Endometrium (tissue), 2 donors: Measurements from ENCODE around the gene GRID2.
"Not testable (repeated sequence)": the region's sequence is repeated elsewhere in the genome, so short reads cannot be mapped to it uniquely, and the experiment has no call there.

ENCODE experiments used
- FAIRE-seq: peaks from 2 replicates; lab custom pipeline; 2012; peaks lifted over from hg19 to GRCh38; lab: Jason Lieb, UNC
- donor health status: control.
- donor health status: control.

The GRID2 gene

GRCh38 chr4:92442131-92442530 lies 138.4 kb downstream of the GRID2 start:
- not testable (repeated sequence) for FAIRE-seq

DNA sequence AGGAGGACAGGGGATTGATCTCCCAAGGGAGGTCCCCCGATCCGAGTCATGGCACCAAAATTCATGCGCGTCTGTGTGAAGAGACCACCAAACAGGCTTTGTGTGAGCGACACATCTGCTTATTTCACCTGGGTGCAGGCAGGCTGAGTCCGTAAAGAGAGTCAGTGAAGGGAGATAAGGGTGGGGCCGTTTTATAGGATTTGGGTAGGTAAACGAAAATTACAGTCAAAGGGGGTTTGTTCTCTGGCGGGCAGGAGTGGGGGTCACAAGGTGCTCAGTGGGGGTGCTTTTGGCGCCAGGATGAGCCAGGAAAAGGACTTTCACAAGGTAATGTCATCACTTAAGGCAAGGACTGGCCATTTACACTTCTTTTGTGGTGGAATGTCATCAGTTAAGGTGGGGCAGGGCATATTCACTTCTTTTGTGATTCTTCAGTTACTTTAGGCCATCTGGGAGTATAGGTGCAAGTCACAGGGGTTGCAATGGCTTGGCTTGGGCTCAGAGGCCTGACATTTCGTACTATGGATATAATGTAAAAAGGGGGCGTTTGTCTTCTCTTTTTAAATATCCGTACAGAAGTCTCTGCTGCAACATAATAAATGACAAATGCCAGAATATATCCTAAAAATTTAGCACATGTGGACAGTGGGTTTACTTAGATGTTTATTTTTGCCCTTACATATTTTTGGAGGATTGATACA lies 140.5 kb downstream of the GRID2 start:
- not testable (repeated sequence) for FAIRE-seq

- FAIRE-seq = no peak
These were observed 141.4 kb downstream of the GRID2 start for GRCh38 chr4:92445127-92445526.

DNA sequence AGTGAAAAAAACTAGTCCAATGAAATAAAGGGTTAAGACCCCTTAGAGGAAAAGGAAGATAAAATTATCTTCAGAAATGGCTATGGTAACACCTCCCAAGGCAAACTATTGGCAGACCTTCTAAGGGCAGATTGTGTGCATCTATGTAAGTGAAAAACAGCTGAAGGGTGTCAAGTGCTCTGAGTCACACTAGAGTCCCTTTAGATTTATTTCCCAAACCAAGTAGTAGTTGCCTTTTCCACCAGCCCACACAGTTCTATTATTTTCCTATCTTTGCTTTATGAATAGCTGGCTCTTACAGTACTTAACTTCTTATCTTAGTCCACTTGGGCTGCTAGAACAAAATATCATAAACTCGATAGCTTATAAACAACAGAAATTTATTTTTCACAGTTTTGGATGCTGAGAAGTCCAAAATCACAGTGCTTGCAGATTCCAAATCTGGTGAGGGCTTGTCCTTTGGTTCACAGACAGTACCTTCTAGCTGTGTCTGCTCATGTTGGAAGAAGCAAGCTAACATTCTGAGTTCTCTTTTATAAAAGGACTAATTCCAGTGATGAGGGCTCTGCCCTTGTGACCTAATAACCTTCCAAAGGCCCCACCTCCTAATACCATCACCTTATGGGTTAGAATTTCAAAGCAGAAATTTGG lies 143.6 kb downstream of the GRID2 start:
- FAIRE-seq = no peak

GRCh38 chr4:92448176-92448575 lies 144.4 kb downstream of the GRID2 start:
- FAIRE-seq = not testable (repeated sequence)

- FAIRE-seq = peak; percentile 88
These were observed 146.9 kb downstream of the GRID2 start for GRCh38 chr4:92450694-92451093.

DNA sequence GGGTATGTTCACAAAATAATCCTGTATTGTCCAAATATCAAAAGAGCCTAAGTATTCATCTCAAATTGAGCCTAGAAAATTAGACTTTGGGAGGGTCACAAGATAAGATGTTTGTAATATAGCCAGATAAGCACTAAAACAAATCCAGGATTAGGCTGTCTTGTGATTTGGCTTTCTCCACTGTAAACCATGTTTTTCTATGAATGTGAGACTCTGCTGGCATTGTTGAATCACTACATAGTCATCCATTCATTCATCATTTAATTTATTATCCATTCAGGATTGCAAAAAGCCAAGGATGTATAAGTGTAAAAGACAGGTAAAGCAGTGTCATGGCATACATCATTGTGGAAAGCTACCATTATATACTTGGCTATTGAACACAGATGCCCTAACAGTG lies 148.0 kb downstream of the GRID2 start:
- no peak for FAIRE-seq

DNA sequence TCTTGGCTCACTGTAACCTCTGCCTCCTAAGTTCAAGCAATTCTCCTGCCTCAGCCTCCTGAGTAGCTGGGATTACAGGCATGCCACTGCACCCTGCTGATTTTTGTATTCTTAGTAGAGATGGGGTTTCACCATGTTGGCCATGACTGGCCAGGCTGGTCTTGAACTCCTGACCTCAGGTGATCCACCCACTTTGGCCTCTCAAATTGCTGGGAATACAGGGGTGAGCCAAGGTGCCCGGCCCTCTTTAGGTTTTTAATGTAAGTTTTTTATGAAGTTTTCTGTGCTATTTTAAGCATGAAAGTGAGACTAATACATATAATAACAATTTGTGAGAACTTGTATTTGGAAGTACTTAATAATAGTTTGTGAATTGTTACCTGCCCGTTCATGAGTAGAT lies 148.6 kb downstream of the GRID2 start:
- not testable (repeated sequence) for FAIRE-seq

- FAIRE-seq = no peak
These were observed 151.6 kb downstream of the GRID2 start for GRCh38 chr4:92455329-92455839.

GRCh38 chr4:92455951-92456350 lies 152.2 kb downstream of the GRID2 start:
- no peak for FAIRE-seq

GRCh38 chr4:92461732-92462131 lies 158.0 kb downstream of the GRID2 start:
- FAIRE-seq = no peak

- no peak for FAIRE-seq
These were observed 173.5 kb downstream of the GRID2 start for GRCh38 chr4:92477298-92477697.

- no peak for FAIRE-seq
These were observed 179.6 kb downstream of the GRID2 start for GRCh38 chr4:92483341-92483740.

DNA sequence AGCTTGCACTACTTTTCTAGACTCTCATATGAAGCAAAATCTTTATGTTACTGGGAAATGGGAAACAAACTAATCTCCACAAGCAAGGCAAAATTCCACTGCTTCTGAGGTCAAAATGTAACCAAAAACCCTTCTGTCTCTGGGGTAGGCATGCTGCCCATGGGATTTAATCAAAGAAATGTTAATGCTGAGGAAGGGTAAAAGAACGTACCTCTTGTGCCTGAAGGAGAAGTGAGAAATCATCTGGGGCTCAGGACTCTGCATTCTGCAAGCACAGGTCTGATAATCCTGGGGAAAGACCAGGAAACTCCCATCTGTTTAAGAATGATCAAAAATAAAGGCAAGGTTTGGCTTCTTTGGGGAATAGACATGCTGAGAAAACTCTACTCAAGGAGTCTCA lies 184.7 kb downstream of the GRID2 start:
- no peak for FAIRE-seq

GRCh38 chr4:92497141-92497540 lies 193.4 kb downstream of the GRID2 start:
- no peak for FAIRE-seq

GRCh38 chr4:92501456-92501855 lies 197.7 kb downstream of the GRID2 start:
- FAIRE-seq = no peak

DNA sequence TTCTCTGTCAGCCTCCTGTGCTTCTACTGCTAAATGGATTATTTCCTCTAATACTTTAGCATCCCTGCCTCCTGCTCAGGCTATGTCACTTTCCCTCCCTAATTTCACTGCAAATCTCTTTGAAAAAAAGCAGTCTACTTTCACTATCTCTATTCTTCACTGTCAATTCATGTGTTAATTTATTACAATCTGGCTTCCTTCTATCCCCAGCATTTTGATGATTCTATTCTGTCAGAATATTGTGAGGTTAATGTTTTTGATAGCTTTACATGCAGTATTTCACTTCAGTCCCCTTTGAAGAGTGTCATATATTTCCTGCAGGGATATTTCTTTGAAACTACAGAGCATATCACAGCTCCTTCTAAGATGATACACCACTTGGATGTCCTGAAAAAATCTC lies 203.2 kb downstream of the GRID2 start:
- no peak for FAIRE-seq

DNA sequence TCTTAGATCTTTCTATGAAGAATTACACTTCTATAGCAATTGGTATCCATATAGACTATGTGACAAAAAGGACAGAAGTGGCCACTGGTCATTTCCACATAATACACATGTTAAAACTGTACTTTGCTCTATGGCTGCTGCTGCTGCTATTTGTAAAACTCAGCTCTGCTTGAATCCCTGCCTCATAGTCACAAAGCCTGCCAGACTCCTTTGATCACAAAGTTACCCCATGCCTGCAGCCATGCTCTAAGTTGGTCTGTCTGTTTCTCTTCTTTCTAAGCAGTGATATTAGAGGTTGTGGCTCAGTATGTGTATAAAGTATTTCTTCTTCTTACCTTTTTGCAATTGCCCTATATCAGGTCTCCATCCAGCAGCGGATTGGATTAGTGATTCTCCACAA lies 210.9 kb downstream of the GRID2 start:
- FAIRE-seq = no peak

DNA sequence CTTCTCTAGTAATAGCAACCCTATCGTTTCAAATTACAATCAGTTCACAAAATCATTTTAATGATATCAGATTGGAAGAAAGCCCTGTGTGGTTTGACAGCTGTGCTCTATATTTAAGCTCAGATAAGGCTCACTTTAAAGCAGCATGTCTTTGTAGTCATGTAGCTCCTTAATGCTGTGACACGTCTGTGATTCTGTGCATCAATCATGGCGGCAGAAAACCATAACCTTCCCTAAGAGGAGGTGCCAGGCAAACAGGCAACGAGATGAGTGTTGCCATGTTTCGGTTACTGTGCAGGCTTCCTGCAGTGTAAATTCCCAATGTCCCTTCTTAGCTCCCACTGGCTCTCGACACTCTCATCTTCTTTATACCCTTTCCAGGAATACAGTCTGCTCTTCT lies 212.7 kb downstream of the GRID2 start:
- no peak for FAIRE-seq

GRCh38 chr4:92519727-92520126 lies 216.0 kb downstream of the GRID2 start:
- FAIRE-seq = no peak

GRCh38 chr4:92520563-92520962 lies 216.8 kb downstream of the GRID2 start:
- FAIRE-seq = no peak

- FAIRE-seq = no peak
These were observed 218.2 kb downstream of the GRID2 start for GRCh38 chr4:92521941-92522340.

DNA sequence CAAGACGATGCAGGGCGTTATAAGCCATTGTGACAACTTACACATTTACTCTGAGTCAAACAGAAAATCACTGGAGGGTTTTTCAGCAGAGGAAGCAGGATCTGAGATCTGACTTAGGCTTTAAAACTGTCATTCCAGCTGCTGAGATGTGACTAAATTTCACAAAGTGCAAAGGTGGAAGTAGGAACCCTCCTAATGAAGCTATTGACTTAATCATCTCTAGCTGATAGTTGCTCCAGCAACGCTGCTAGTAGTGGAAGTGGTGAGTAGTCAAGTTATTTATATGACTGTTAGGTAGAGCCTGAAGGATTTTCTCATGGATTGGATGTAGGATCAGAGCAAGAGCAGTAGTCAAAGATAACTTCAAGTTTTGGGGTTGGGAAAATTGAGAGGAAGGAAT lies 218.6 kb downstream of the GRID2 start:
- no peak for FAIRE-seq

DNA sequence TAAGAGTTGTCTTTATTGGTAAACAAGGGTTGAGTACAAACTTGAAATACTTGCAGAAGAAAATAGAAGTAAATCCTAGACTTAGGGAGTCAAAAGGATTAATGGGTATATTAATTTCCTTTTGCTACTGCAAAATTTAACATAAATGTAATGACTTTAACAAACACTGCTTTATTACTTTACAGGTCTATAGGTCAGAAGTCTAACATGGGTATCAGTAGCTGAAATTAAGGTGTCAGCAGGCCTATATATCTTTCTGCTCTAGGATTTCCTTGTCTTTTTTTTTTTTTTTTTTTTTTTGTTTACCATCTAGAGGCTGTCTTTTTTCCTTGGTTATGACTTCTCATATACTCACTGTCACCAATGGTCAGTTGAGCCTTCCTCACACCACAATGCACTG lies 220.4 kb downstream of the GRID2 start:
- FAIRE-seq = no peak
